GM21390 (cell line): ENCODE results near the gene YPEL1.
"Not testable (repeated sequence)": the region's sequence is repeated elsewhere in the genome, so short reads cannot be mapped to it uniquely, and the experiment has no call there.

ENCODE experiments used
- ATAC-seq: cut with Tn5 transposase; IDR thresholded peaks from one replicate; pipeline ENCODE4 v1.9.1; 2021; ENCODE audit not compliant: unreplicated experiment

The YPEL1 gene

DNA sequence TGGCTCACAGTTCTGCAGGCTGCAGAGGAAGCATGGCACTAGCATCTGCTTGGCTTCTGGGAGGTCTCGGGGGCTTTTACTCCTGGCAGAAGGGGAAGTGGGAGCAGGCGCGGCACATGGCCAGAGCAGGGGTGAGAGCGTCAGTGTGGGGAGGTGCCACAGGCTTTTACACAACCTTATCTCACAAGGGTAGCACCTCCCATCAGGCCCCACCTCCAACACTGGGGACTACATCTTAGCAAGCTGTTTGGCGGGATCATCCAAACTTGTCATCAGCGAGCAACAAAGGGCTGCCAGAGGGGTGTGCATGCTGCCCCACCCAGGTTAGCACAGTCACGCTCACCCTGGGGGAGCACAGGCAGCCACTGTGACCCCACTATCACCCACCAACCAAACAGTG, 18.9 kb upstream of the YPEL1 start:
- no peak for ATAC-seq

DNA sequence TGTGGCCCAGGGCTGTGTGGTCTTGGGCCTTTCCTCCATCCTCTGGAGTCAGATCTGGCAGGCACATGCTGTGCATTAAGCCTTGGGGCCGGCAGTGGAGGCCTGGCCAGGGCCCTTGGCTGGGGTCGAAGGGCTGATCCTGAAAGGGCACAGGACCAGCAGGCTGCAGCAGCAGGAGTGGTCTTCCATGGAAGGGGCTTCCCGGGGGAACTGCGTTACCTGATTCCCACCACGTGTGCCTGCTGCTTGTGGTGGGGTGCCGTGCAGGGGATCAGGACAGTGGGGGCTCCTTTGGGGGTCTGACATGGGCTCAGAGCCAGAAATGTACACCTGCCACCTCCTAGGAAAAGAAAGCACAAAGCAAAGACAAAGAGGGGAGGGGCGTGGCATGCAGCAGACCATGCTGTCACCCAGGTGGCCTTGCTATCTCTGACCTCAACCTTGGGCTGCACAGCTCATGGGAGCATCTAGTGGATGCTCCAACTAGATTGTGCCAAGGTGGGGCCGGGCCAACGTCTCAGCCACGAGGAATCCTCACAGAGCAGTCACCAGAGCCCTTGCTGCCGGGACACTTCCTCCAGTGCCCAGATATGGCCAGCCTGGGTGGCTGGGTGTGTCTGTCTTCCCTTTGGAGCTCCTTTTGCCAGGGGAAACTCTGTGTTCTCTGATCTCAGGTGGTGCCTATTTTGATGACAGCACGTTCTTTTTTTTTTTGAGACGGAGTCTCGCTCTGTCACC, 17.9 kb upstream of the YPEL1 start:
- ATAC-seq = no peak

DNA sequence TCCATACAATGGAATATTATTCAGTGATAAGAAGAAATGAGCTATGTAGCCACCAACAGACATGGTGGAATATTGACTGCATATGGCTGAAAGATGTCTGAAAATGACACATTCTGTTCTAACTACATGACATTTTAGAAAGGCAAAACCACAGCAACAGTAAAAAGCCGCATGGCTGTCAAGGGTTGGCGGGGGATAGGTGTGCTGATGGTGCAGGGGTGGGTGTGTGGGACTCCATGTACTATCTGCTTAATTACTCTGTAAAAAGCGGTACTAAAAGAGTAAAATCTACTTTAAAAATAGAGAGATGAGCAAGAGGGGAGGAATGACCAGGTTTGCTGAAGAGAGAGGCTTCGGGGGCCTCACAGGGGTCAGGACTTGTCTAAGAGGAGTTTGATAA, 16.7 kb upstream of the YPEL1 start:
- no peak for ATAC-seq

DNA sequence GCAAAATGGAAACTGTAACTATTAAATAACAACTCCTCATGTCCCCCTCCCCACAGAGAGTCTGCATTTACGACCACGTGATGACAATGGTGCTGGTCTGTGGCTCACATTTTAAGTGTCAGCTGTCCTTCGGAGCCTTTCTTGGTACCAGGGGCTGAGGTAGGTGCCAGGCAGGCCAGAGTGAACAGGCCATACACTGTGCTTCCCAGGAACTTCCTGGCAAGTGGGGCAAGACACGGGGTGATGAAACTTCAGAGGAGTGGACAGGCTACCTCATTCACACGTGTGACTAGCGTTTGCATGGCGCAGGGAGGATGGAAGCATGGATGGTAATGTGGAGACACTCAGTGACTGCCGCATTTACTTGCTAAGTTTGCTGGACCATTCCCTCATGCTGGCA, 10.4 kb upstream of the YPEL1 start:
- ATAC-seq = no peak

DNA sequence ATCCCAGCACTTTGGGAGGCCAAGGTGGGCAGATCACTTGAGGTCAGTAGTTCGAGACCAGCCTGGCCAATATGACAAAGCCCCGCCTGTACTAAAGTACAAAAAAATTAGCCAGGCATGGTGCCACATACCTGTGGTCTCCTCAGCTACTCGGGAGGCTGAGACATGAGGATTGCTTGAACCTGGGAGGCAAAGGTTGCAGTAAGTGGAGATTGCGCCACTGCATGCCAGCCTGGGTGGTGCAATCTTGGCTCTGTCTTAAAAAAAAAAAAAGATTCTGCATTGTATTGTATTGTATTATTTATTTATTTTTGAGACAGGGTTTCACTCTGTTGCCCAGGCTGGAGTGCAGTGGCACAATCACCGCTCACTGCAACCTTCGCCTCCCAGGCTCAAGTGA, 9.3 kb upstream of the YPEL1 start:
- not testable (repeated sequence) for ATAC-seq

DNA sequence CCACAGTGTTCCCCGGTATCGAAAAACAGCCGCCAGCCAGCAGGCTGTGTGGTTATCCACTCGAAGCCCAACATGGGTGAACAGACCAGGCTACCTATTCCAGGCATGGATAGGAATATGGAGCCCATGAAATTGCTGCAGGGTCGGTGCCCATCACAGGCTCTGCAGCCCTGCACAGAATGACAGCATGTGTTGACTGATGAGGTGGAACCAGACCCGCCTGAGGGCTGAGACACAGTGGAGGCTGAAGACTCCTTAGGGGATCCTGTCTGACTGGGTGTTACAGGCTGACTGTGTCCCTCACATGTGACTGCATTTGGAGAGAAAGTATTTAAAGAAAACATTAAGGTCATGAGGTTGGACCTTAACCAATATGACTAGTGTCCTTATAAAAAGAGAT, 6.2 kb upstream of the YPEL1 start:
- no peak for ATAC-seq

DNA sequence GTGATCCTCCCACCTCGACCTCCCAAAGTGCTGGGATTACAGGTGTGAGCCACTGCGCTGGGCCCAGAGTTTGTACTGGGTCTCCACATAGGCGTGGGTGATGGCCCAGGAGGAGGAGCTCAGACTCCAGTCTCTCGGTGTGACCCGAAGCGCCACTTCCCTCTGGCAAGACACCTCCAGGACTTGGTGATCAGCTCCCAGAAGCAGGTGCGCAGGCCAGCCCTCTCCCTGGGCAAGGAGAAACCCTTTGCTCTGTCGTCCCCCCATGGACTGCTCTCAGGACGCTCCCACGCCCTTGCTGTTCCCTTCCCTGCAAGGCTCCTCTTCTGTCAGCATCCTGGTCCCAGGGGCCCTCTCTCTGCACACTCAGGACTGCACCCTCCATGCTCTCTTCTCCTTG, 5.5 kb upstream of the YPEL1 start:
- no peak for ATAC-seq

DNA sequence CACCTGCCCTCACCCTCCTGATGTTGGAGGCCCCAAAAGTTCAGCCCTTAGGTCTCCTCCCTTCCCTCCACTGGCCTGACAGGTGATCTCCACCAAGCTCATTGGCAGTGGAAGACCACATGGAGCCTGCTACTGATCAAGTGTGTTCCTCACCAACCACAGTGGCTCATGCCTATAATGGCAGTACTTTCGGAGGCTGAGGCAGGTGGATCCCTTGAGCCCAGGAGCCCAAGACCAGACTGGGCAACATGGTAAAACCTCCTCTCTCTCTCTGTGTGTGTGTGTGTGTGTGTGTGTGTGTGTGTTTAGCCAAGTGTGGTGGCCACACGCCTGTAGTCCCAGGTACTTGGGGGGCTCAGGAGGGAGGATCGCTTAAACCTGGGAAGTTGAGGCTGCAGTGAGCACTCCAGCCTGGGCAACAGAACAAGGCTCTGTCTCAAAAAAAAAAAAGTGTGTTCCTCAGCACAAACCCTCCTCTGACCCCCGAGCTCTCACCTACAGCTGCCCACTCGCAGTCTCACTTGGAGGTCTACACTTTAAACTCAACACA, 4.3 kb upstream of the YPEL1 start:
- ATAC-seq = no peak

DNA sequence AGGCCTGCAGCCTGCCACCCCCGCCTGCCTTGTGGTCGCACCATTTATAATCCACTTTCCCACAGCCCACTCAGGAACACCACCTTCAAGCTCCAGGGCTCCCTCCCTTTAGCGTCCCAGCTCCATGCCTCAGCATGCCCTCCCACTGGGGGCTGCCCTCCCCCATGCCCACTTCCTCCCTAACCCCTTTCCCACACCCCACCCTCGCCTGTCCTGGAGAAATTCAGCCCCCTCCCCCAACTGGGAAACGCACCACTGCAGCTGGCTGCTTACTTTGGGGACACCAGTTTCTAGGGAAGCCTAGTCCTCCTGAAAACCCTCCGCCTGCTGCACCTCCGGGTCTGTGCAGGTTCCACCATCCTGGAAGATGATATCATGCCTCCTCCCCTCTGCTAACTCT, 3.4 kb upstream of the YPEL1 start:
- no peak for ATAC-seq

DNA sequence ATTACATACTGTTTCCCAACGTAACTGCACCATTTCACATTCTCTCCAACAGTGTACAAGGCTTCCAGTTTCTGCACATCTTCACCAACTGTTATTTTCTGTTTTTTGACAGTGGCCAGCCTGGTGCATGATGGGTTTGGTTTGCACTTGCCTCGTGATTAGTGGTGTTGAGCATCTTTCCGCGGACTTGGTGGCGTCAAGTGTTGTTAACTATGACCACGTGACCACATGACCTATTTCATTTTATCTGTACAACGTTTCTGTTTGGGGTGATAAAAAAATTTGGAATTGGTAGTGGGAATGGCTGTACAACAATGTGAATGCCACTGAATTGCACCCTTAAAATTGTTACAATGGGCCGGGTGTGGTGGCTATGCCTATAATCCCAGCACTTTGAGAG, 2.5 kb upstream of the YPEL1 start:
- ATAC-seq = no peak

DNA sequence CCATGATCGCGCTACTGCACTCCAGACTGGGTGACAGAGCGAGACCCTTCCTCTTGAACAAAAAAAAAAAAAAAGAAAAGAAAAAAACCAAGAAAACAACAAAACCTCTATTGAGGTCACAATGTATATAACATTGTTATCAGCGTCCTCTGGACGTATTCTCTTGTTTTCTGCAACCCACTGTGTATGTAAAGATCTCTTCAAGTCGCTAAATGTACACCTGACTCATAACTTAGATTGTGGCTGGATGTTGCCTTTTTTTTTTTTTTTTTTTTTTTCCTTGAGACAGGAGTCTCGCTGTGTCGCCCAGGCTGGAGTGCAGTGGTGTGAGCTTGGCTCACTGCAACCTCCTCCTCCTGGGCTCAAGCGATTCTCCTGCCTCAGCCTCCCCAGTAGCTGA, 1.4 kb upstream of the YPEL1 start:
- ATAC-seq = no peak

DNA sequence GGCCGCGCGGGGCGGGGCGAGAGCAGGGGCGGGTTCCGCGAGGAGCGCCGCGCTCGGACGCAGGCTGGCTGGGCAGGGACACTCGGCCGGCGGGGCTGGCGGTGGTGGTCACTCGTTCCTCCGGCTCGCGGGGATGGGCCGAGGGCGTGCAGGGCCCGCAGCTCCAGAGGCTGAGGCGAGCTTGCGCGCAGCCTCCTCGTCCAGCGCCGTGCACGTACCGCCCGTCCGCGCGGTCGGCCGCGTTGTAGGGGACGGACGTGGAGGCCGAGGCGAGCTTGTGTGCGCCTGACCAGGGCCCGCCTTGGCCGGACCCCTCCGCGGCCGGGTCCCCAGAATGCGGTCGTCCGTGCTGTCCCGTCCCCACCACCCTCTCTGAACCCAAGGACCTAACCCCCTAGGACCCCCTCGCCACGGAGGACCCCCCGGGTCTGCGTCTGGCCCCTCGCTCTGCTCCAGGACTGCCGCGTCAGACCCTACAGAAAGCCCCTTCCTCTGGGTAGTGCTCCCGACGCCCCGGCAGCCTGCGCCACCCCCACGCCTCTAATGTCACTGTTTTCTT, 569 bp upstream of the YPEL1 start:
- no peak for ATAC-seq

DNA sequence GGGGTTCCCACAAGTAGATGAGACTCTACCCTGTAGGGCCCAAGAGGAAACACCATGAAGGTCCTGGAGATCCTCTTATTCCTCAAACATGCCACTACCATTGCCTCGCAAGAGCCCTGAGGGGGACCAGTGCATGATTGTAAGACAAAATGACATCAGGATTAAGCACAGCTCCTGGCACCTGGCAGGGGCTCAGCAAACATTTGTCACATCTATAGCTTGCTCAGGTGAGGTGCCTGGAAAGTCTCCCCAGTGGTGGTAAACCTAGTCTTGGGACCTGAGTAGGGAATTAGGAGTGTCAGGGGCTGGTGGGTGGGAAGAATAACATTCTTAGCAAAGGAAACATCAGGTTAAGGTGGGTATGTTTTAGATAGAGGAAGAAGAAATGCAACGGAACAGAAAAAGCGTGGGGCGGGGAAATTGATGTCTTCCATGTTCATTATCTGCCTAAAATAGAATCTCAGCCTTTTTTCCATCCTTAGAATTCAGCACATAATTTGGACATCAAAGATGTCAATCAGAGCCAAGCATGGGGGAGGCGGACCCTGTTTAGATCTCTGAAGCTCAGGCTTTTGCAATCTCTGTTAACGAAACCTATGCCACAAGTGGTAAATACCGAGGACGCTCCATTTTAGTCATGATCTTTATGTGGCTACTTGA, 924 bp downstream of the YPEL1 start:
- ATAC-seq = no peak

DNA sequence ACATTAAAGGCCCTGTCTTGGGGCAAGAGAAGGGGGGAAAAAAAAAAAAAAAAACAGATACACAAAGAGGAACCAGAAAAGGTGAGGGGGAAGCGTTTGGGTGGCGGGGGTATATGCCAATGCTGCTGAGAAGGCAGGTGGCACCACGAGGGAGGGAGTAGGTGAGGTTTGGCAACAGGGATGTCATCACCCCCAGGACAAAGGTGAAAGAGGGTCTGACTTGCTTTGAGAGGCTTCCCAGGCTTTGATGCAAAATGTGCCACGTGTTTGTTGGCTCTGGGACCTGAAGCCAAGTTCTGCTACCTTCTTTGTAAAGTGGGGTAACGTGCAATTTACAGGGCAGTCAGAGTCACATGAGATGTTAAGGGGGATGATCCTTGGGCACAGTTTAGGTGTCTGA, 4.1 kb downstream of the YPEL1 start:
- no peak for ATAC-seq

DNA sequence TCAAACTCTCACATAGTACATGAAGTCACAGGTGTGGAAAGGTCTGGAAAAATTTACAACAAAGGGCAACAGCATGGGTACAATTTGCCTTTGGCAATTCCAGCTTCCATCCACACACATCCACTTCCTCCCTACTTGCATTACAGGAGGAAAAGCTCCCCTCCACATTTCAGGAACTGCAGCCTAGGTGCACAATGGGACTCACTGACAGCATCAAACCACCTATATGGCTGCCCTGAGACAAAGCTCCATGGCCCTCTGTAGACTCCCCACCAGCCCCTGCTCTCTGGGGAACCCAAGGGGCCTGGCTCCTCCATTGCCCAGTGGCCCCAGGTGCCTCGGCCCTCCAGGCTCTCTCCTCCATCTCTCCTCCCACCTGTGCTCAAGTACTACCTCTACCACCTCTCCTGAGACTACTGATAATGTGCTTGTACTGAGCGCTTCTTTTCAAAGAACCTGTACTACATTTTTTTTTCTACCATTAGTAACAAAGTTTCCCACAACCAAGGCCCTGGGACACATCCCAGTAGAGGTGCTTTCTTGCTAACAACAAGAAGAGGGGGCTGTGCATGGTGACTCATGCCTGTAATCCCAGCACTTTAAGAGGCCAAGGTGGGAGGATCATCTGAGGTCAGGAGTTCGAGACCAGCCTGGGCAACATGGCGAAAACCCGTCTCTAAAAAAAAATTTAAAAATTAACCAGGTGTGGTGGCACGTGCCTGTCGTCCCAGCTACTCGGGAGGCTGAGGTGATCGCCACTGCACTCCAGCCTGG, 4.9 kb downstream of the YPEL1 start:
- no peak for ATAC-seq

DNA sequence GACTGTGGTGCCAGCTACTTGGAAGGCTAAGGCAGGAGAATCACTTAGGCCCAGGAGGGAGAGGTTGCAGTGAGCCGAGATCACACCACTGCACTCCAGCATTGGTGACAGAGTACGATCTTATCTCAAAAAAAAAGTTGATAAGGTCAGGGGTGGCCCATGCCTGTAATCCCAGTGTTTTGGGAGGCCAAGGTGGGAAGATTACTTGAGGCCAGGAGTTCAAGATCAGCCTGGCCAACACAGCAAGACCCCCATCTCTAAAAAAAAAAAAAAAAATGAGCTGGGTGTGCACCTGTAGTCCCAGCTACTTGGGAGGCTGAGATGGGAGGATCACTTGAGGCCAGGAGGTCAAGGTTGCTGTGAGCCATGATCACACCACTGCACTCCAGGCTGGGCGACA, 6.4 kb downstream of the YPEL1 start:
- ATAC-seq = not testable (repeated sequence)

DNA sequence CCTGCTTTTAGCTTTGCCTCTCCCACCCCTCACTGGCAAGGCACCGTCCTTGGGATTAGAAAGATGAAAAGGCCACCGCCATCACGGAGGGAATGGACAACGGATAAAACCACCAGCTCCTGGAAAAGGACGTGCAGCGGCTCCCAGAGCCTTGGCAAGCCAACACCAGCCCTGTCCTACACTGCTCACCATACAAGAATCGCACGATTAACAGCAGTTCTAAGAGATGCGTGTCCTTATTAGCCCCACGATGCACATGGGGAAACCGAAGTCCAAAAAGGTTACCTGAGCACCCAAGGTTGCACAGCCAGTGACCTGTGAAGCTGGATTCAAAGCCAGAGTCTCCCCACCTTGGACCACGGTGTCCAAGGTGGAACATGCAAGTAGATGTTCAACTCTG, 7.3 kb downstream of the YPEL1 start:
- ATAC-seq = no peak

DNA sequence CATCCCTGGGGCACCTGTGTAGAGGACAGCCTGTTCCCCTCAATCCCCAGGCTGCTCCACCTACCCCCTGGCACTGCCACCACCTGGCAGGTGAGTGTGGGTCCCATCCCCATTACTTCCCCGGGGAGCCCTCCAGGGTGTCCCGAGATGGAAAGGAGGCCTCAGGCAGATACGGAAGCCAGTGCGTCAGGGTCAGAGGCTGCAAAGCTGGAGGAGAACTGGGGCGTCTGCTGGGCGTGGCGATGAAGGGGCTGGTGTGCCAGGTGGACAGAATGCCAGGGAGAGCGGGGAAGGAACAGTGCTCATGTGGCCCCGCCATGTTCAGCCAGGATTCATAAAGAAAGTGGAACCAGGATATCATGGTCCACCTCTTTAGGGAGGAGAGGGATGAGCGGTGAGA, 7.8 kb downstream of the YPEL1 start:
- ATAC-seq = no peak

DNA sequence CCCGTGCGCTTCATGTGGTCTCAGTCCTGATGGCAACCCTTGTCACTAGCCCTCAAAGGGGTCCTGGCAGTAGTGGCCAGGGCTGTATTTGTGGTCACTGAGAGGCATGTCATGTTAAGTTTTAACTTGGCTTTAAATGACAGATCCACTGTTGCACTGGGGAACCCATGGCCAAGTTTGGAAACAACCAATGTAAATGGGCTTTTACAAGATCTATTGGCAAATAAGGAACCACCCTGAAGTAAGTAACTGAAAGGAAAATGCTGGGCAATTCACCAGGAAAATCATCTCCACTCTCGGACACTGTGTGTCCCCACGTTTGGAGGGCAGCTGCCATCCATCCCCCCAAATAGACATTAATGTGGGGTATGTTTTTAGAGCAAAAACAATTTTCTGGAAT, 8.4 kb downstream of the YPEL1 start:
- no peak for ATAC-seq

DNA sequence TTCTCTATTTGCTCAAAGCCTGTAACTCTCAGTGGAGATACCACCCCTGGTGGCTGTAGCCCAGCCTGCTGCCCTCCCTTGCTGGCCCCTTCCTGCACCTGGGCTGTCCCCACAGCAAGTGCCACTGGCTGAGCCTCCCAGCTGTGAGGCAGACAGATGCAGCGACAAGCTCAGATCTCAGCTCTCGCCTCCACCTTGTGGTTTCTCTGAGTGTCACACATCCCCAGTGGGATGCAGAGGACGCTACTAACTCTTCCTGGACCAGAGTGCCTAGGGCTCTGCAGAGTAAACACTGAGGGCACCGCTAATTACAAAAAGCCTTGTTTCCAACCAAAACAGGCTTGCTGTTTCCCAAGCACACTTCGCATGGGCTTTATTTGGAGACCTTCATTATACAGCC, 8.9 kb downstream of the YPEL1 start:
- no peak for ATAC-seq

DNA sequence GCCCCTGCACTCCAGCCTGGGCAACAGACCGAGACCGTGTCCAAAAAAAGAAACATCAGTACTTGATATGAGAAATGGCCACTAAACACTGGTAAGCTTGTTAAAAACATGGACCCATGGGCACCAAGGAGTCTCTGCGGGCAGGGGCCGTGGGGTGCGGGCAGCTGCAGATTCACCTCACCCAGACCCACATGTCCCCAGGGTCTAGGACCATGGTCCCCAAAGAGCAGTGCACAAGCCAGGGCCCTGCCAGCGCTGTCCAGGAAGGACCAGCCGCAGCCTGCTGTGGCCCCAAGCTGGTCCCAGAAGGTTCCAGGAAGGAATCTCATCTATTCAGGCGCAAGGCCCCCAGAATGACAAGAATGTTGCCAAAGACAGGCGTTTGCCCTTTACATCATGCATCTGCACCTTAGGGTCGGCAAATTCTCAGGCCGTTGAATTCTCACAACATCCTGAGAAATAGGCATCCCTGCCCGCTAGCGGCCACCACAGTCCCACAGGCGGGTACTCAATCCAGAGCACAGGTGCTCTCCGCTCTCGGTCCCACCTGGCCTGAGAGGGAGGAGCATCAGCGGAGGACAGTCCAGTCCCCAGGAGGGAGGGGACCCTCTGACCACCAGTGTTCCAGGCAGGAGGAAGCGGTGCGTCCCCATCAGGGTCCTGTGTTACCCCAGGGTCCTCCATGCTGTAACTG, 9.5 kb downstream of the YPEL1 start:
- no peak for ATAC-seq
